ENCODE measurements around the gene CACNA2D2.
A peak's percentile ranks its signal among the peaks of the same experiment; 100 is the strongest.

CACNA2D2 gene

GRCh38 chr3:50322386-50323091, 180.9 kb downstream of the CACNA2D2 start, which contains the start of gene HYAL2:
HYAL2 (minus strand) TSS chr3:50322745; CDS start chr3:50320489, 2,256 bp downstream.
- no peak for DNase-seq

GRCh38 chr3:50322115-50322385, 181.4 kb downstream of the CACNA2D2 start:
- DNase-seq = no peak

- peak; percentile 60 for DNase-seq
Measured at GRCh38 chr3:50321336-50322114, 181.9 kb downstream of the CACNA2D2 start.

GRCh38 chr3:50320853-50321335, 182.5 kb downstream of the CACNA2D2 start:
- DNase-seq = no peak

- no peak for DNase-seq
Measured at GRCh38 chr3:50319894-50320625, 183.4 kb downstream of the CACNA2D2 start.

GRCh38 chr3:50319181-50319893, 184.1 kb downstream of the CACNA2D2 start:
- no peak for DNase-seq

- DNase-seq = no peak
Measured at GRCh38 chr3:50318615-50319014, 184.8 kb downstream of the CACNA2D2 start.

- no peak for DNase-seq
Measured at GRCh38 chr3:50318163-50318562, 185.3 kb downstream of the CACNA2D2 start.

- no peak for DNase-seq
Measured at GRCh38 chr3:50317300-50317699, 186.1 kb downstream of the CACNA2D2 start.

GRCh38 chr3:50316657-50317242, 186.7 kb downstream of the CACNA2D2 start:
- DNase-seq = no peak

- DNase-seq = no peak
Measured at GRCh38 chr3:50314816-50315215, 188.6 kb downstream of the CACNA2D2 start.

- no peak for DNase-seq
Measured at GRCh38 chr3:50314342-50314741, 189.1 kb downstream of the CACNA2D2 start.

Measured in GF-D8 (cell line).